DOHH2 (cell line): ENCODE measurements around the gene CENPVL2.

Experiments used
- CTCF ChIP-seq: fragments of 200-600 bp; sonication (generic); IDR thresholded peaks from one replicate; pipeline ENCODE4 v1.5.1; 2014; ENCODE audit warnings: antibody characterized with exemption, mild to moderate bottlenecking, low read depth, low read length; ENCODE audit not compliant: poor library complexity, severe bottlenecking
- EZH2phosphoT487 ChIP-seq: fragments of 200-600 bp; sonication (generic); IDR thresholded peaks from 2 replicates; pipeline ENCODE4 v1.6.1; 2017; ENCODE audit warnings: borderline replicate concordance, mild to moderate bottlenecking, antibody characterized with exemption, low read length, moderate library complexity, mixed read lengths

GRCh38 chrX:51643377-51643776 is 39.3 kb downstream of the CENPVL2 start:
- no peak for TF ChIP-seq EZH2phosphoT487
- TF ChIP-seq CTCF = no peak
